Activated CD4-positive, alpha-beta T cell treated with anti-CD3 and anti-CD28 coated beads, Interleukin-2, amount 10 ng/mL, durations not matched to agents 7 days and 5 days (primary cell): ENCODE measurements around the gene YIPF6. TPM values are rescaled to one million over a fixed set of nuclear protein-coding genes. Genes with fewer than 3 reads are reported as not detected.

Experiments used
- CTCF ChIA-PET: fragments of 350-600 bp; sonication (Branson Sonifier 250); formaldehyde crosslinking; loops from one replicate; lab custom pipeline; 2021; ENCODE audit warnings: antibody characterized with exemption; lab: Charles Lee
- POLR2A ChIA-PET: fragments of 350-600 bp; sonication (Branson Sonifier 250); formaldehyde crosslinking; loops from one replicate; lab custom pipeline; 2021; ENCODE audit warnings: antibody characterized with exemption; lab: Charles Lee
- DNase-seq: peaks from one replicate; pipeline ENCODE4 v3.0.0-alpha.2; 2020
- H3K27ac Mint-ChIP-seq: one replicate; pipeline ENCODE4 v1.8.0; 2021; ENCODE audit warnings: mild to moderate bottlenecking, moderate library complexity, mixed read lengths
- H3K27me3 Mint-ChIP-seq: one replicate; pipeline ENCODE4 v1.8.0; 2021; ENCODE audit warnings: mixed read lengths
- H3K36me3 Mint-ChIP-seq: one replicate; pipeline ENCODE4 v1.8.0; 2021; ENCODE audit warnings: low read depth, mixed read lengths
- H3K4me1 Mint-ChIP-seq: one replicate; pipeline ENCODE4 v1.8.0; 2021; ENCODE audit warnings: mixed read lengths
- H3K4me3 Mint-ChIP-seq: one replicate; pipeline ENCODE4 v1.8.0; 2021; ENCODE audit warnings: mild to moderate bottlenecking, moderate library complexity, mixed read lengths
- H3K9me3 Mint-ChIP-seq: one replicate; pipeline ENCODE4 v1.8.0; 2021; ENCODE audit warnings: mixed read lengths
- total RNA-seq, 2 experiments: library from RNA; stranded (reverse); gene quantifications; one replicate each; pipeline ENCODE4 v1.2.3, GENCODE V29; 2021

YIPF6 gene
- total RNA-seq, 2 experiments from 2014 or later, result 11.1 to 15.7 TPM

- Mint-ChIP-seq H3K27ac (no peak overlapping the region), H3K27me3 (no peaks in the 10 kb centered on the region), H3K36me3 (no peaks in the 10 kb centered on the region), H3K4me3 (no peak overlapping the region), H3K4me1 (peaks cover 3% of the 10 kb centered on the region), H3K9me3 (no peaks in the 10 kb centered on the region)
- POLR2A ChIA-PET, result no interaction called here
- CTCF ChIA-PET, result no interaction called here
- DNase-seq, result no peak
These were observed 75.4 kb downstream of the YIPF6 start for GRCh38 chrX:68574240-68574639.

DNA sequence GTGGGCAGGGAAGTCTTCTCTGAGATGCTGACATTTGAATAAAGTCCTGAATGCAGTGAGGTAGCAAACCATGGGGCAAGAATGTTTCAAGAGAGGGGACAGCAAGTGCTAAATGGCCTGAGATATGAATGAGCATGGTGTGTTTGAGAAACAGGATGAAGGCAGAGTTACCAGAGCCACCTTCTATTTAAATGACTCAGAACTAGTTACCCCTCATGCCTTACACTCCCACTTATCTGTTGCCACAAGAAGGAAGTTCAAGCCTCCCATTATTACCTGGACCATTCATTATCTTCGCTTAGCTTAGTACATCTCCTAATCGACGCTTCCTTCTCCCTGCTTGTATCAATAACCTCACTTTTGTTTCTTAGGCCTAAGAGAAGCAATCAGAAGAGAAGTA, 81.0 kb downstream of the YIPF6 start:
- ChIA-PET POLR2A (no interaction called here), CTCF (interaction anchor here (0.6 kb wide), 1 partner anchor 195 kb away, joined by 4 read pairs; no protein-coding TSS in a partner anchor)
- no peak for DNase-seq
- no peaks in the 10 kb centered on the region for H3K4me1 Mint-ChIP-seq
- H3K9me3 Mint-ChIP-seq, result no peaks in the 10 kb centered on the region
- no peaks in the 10 kb centered on the region for H3K36me3 Mint-ChIP-seq
- H3K27ac Mint-ChIP-seq, result no peak overlapping the region
- H3K4me3 Mint-ChIP-seq, result no peak overlapping the region
- H3K27me3 Mint-ChIP-seq, result no peaks in the 10 kb centered on the region

DNA sequence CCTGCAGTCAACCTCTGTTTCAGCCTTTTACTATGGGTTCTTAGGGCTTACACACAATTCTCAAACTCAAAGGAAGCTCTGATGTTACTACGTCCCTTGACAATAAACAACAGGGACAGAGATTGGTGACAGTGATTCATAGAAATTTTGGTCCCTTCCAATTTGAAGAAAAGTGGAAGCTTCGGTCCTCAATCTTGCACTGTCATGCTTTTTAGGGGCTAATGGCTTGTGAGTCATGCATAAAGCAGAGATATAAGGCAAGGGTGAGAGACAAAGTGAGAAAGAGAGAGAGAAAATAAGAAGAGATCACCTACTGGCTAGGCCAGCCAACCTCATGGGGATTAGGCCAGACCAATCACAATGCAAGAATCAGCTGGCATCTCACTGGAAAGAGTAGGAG, 85.4 kb downstream of the YIPF6 start:
- H3K4me3 Mint-ChIP-seq, result no peak overlapping the region
- ChIA-PET CTCF (no interaction called here), POLR2A (no interaction called here)
- no peaks in the 10 kb centered on the region for H3K27me3 Mint-ChIP-seq
- H3K27ac Mint-ChIP-seq, result no peak overlapping the region
- no peaks in the 10 kb centered on the region for H3K4me1 Mint-ChIP-seq
- H3K9me3 Mint-ChIP-seq, result peaks cover 8% of the 10 kb centered on the region
- H3K36me3 Mint-ChIP-seq, result no peaks in the 10 kb centered on the region
- no peak for DNase-seq

Other genes starting within 250 kb of the YIPF6 start
- under 1 TPM; 0.07 to 0.10 TPM for gene OPHN1, start 65.6 kb upstream of the YIPF6 start, total RNA-seq
- under 1 TPM; 0.06 to 0.20 TPM for gene STARD8, start 148.6 kb downstream of the YIPF6 start, total RNA-seq